Measurements from ENCODE around the gene EME2. TPM values are rescaled to one million over a fixed set of nuclear protein-coding genes. Genes with fewer than 3 reads are reported as not detected.
A peak's percentile ranks its signal among the peaks of the same experiment; 100 is the strongest.

The EME2 gene
- total and polyA plus RNA-seq, 2 experiments from 2014 or later = 4.1 to 15.0 TPM

DNA sequence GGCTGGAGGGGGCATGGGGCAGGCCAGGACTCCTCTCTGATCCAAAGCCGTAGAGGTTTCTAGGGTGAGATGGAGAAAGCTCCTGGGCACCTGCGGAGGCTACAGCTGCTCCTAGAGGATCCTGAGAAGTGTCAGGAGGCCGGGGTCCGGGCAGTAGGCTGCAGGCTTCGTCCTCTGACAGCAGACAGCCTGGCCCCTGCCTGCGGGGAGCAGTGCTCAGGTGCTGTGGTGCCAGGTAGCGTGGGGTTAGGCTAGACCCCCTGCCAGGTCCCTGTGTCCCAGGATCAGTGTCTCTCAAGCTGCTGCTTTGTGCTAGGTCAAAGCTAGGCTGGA is 1.8 kb downstream of the EME2 start:
- Histone ChIP-seq H4K20me1 (replicated peaks; ENCODE audit: insufficient read depth) (peaks cover 5% of the 10 kb centered on the region; the same call in 1 of the 2 replicates), H3K27me3 (ENCODE audit: insufficient read depth) (no peaks in the 10 kb centered on the region), H3K79me2 (replicated peaks; ENCODE audit: insufficient read depth) (peaks cover 15% of the 10 kb centered on the region), H3K4me1 (ENCODE audit: insufficient read depth) (peaks cover 4% of the 10 kb centered on the region), H3K9me2 (ENCODE audit: insufficient read depth) (no peaks in the 10 kb centered on the region), H3K4me2 (peak overlapping the region; percentile 96), H3K4me3 (peak overlapping the region; percentile 97; the same call in 1 of the 2 replicates), H3K36me3 (ENCODE audit: insufficient read depth) (no peaks in the 10 kb centered on the region), H3F3A (replicated peaks; ENCODE audit: low read depth) (peaks cover 14% of the 10 kb centered on the region; the same call in 1 of the 2 replicates), H2AFZ (no peak overlapping the region), H3K27ac (ENCODE audit: low read depth) (no peak overlapping the region)
- Mint-ChIP-seq H3K27ac (no peak overlapping the region), H3K9me3 (peaks cover 4% of the 10 kb centered on the region; the same call in 2 of the 3 replicates), H3K27me3 (ENCODE audit: insufficient read depth, low read depth, poor library complexity) (peaks cover 23% of the 10 kb centered on the region), H3K36me3 (ENCODE audit: low read depth) (peaks cover 23% of the 10 kb centered on the region), H3K4me3 (0 out of 3 replicates have a peak overlapping the region, but pooled peaks have one; percentile 30), H3K4me1 (peaks cover 8% of the 10 kb centered on the region)
- DNase-seq (ENCODE audit: low spot score) (no peak), ATAC-seq (no peak)
- TF ChIP-seq ZNF114 (CRISPR knock-in tag; IDR thresholded peaks at IDR 0.05) (no peak), EZH2 (IDR thresholded peaks at IDR 0.05; ENCODE audit: low read depth, unreplicated experiment) (no peak)

DNA sequence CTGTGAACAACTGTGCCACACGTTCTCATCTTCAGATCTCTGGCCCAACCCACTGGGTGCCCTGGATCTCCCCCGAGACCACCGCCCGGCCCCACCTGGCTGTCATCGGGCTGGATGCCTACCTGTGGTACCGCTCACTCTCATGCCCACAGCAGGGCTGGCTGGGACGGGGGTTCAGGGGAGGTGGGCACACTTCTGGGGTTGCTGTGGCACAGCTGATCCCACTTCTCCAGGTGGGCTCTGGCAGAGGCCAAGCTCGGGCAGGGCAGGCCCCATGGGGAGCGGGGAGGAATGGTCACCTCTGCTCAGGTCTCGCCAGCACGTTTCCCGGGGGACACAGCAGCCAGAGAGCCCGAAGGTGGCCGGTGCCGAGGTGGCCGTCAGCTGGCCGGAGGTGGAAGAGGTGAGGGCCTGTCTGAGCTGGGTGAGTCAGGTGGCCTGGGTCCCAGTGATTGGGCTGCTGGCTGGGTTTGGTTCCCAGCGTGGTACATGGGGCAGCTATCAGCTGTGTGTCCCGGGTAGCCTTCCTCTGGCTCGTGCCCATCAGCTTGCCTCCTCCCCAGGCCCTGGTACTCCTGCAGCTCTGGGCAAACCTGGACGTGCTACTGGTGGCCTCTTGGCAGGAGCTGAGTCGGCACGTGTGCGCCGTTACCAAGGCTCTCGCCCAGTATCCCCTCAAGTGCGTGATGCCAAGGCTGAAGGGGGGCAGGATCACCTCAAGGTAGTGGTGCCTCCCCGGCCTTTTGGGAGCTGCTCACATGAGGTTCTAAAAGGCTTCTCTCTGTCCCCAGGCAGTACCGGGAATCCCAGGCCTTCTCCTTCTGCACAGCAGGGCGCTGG is 2.6 kb downstream of the EME2 start:
- Mint-ChIP-seq H3K27ac (no peak overlapping the region), H3K9me3 (peaks cover 4% of the 10 kb centered on the region; the same call in 2 of the 3 replicates), H3K4me3 (peak overlapping the region; percentile 30; the same call in 1 of the 3 replicates), H3K27me3 (ENCODE audit: insufficient read depth, low read depth, poor library complexity) (peaks cover 22% of the 10 kb centered on the region), H3K36me3 (ENCODE audit: low read depth) (peaks cover 17% of the 10 kb centered on the region), H3K4me1 (peaks cover 5% of the 10 kb centered on the region)
- H3K36me3 ChIP-seq (ENCODE audit: insufficient read depth) = no peaks in the 10 kb centered on the region
- H3K27me3 ChIP-seq (ENCODE audit: insufficient read depth) = no peaks in the 10 kb centered on the region
- TF ChIP-seq EZH2phosphoT487 (IDR thresholded peaks at IDR 0.05; ENCODE audit: unreplicated experiment) = no peak
- TF ChIP-seq CREB1 (CRISPR knock-in tag; IDR thresholded peaks at IDR 0.05; ENCODE audit: low read depth) = no peak
- TF ChIP-seq JUNB (IDR thresholded peaks at IDR 0.05; ENCODE audit: unreplicated experiment) = no peak
- no peak for TF ChIP-seq ZNF331 (CRISPR knock-in tag; IDR thresholded peaks at IDR 0.05; ENCODE audit: low read depth)
- no peak for TF ChIP-seq POLR2AphosphoS5 (IDR thresholded peaks at IDR 0.05; ENCODE audit: low read depth)
- TF ChIP-seq, protein P1, sequence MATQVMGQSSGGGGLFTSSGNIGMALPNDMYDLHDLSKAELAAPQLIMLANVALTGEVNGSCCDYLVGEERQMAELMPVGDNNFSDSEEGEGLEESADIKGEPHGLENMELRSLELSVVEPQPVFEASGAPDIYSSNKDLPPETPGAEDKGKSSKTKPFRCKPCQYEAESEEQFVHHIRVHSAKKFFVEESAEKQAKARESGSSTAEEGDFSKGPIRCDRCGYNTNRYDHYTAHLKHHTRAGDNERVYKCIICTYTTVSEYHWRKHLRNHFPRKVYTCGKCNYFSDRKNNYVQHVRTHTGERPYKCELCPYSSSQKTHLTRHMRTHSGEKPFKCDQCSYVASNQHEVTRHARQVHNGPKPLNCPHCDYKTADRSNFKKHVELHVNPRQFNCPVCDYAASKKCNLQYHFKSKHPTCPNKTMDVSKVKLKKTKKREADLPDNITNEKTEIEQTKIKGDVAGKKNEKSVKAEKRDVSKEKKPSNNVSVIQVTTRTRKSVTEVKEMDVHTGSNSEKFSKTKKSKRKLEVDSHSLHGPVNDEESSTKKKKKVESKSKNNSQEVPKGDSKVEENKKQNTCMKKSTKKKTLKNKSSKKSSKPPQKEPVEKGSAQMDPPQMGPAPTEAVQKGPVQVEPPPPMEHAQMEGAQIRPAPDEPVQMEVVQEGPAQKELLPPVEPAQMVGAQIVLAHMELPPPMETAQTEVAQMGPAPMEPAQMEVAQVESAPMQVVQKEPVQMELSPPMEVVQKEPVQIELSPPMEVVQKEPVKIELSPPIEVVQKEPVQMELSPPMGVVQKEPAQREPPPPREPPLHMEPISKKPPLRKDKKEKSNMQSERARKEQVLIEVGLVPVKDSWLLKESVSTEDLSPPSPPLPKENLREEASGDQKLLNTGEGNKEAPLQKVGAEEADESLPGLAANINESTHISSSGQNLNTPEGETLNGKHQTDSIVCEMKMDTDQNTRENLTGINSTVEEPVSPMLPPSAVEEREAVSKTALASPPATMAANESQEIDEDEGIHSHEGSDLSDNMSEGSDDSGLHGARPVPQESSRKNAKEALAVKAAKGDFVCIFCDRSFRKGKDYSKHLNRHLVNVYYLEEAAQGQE (IDR thresholded peaks at IDR 0.05; ENCODE audit: unreplicated experiment) = no peak
- no peak for TF ChIP-seq ZNF114 (CRISPR knock-in tag; IDR thresholded peaks at IDR 0.05)
- TF ChIP-seq, protein P2, sequence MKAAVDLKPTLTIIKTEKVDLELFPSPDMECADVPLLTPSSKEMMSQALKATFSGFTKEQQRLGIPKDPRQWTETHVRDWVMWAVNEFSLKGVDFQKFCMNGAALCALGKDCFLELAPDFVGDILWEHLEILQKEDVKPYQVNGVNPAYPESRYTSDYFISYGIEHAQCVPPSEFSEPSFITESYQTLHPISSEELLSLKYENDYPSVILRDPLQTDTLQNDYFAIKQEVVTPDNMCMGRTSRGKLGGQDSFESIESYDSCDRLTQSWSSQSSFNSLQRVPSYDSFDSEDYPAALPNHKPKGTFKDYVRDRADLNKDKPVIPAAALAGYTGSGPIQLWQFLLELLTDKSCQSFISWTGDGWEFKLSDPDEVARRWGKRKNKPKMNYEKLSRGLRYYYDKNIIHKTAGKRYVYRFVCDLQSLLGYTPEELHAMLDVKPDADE (IDR thresholded peaks at IDR 0.05) = no peak
- no peak for TF ChIP-seq EZH2 (IDR thresholded peaks at IDR 0.05; ENCODE audit: low read depth, unreplicated experiment)
- TF ChIP-seq STAT1 (IDR thresholded peaks at IDR 0.05; ENCODE audit: unreplicated experiment) = no peak
- H3K4me1 ChIP-seq (ENCODE audit: insufficient read depth) = peaks cover under 1% of the 10 kb centered on the region
- H3K79me2 ChIP-seq (replicated peaks; ENCODE audit: insufficient read depth) = peaks cover 15% of the 10 kb centered on the region
- DNase-seq (ENCODE audit: low spot score) (no peak), ATAC-seq (no peak)
- peaks cover 5% of the 10 kb centered on the region; the same call in 1 of the 2 replicates for H4K20me1 ChIP-seq (replicated peaks; ENCODE audit: insufficient read depth)
- H3K4me2 ChIP-seq = no peak overlapping the region
- no peak overlapping the region for H3K4me3 ChIP-seq
- no peaks in the 10 kb centered on the region for H3K9me2 ChIP-seq (ENCODE audit: insufficient read depth)
- no peak overlapping the region for H3K27ac ChIP-seq (ENCODE audit: low read depth)
- H2AFZ ChIP-seq = no peak overlapping the region
- H3F3A ChIP-seq (replicated peaks; ENCODE audit: low read depth) = peaks cover 11% of the 10 kb centered on the region; the same call in 1 of the 2 replicates

All from GM23338 (cell line).